Ishikawa (cell line): Measurements from ENCODE around the gene ATRNL1.

Experiments
- CEBPB ChIP-seq: IDR thresholded peaks from 2 replicates; pipeline ENCODE4 v1.6.1; 2012
- CREB1 ChIP-seq: IDR thresholded peaks from 2 replicates; pipeline ENCODE4 v1.6.1; 2012; ENCODE audit warnings: low read depth
- EGR1 ChIP-seq: IDR thresholded peaks from 2 replicates; pipeline ENCODE4 v1.6.1; 2012
- EP300 ChIP-seq: IDR thresholded peaks from 2 replicates; pipeline ENCODE4 v1.6.1; 2012; ENCODE audit warnings: borderline replicate concordance
- FOXM1 ChIP-seq: IDR thresholded peaks from 2 replicates; pipeline ENCODE4 v1.6.1; 2012; ENCODE audit warnings: low read depth, borderline replicate concordance
- NFIC ChIP-seq: IDR thresholded peaks from 2 replicates; pipeline ENCODE4 v1.6.1; 2012
- RAD21 ChIP-seq: IDR thresholded peaks from 2 replicates; pipeline ENCODE4 v1.6.1; 2012; ENCODE audit warnings: low read depth
- REST ChIP-seq: IDR thresholded peaks from 2 replicates; pipeline ENCODE4 v1.6.1; 2012; ENCODE audit warnings: low read depth, mild to moderate bottlenecking
- TAF1 ChIP-seq: IDR thresholded peaks from 2 replicates; pipeline ENCODE4 v1.6.1; 2012; ENCODE audit warnings: low read depth, mild to moderate bottlenecking
- TCF12 ChIP-seq: IDR thresholded peaks from 2 replicates; pipeline ENCODE4 v1.6.1; 2012; ENCODE audit warnings: low read depth
- TEAD4 ChIP-seq: IDR thresholded peaks from 2 replicates; pipeline ENCODE4 v1.6.1; 2012
- YY1 ChIP-seq: IDR thresholded peaks from 2 replicates; pipeline ENCODE4 v1.6.1; 2012; ENCODE audit warnings: low read depth
- ZBTB7A ChIP-seq: IDR thresholded peaks from 2 replicates; pipeline ENCODE4 v1.6.1; 2012; ENCODE audit warnings: low read depth
- TF ChIP-seq, protein P1 (sequence below): IDR thresholded peaks from 2 replicates; pipeline ENCODE4 v1.6.1; 2012
- TF ChIP-seq, protein P2 (sequence below): IDR thresholded peaks from 2 replicates; pipeline ENCODE4 v1.6.1; 2012

The ATRNL1 gene

GRCh38 chr10:115654961-115655360 is 561.8 kb downstream of the ATRNL1 start:
- TF ChIP-seq TCF12 (no peak), EGR1 (no peak), EP300 (no peak), NFIC (no peak), RAD21 (no peak), YY1 (no peak), CREB1 (no peak), TAF1 (no peak), CEBPB (no peak), ZBTB7A (no peak), REST (no peak), FOXM1 (no peak), TEAD4 (no peak)
- TF ChIP-seq, protein P1, sequence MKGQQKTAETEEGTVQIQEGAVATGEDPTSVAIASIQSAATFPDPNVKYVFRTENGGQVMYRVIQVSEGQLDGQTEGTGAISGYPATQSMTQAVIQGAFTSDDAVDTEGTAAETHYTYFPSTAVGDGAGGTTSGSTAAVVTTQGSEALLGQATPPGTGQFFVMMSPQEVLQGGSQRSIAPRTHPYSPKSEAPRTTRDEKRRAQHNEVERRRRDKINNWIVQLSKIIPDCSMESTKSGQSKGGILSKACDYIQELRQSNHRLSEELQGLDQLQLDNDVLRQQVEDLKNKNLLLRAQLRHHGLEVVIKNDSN: no peak
- TF ChIP-seq, protein P2, sequence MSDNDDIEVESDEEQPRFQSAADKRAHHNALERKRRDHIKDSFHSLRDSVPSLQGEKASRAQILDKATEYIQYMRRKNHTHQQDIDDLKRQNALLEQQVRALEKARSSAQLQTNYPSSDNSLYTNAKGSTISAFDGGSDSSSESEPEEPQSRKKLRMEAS: no peak

- no peak for TF ChIP-seq RAD21
- no peak for TF ChIP-seq FOXM1
- TF ChIP-seq YY1: no peak
- TF ChIP-seq NFIC: no peak
- no peak for TF ChIP-seq CREB1
- no peak for TF ChIP-seq EP300
- TF ChIP-seq TCF12: no peak
Observed at GRCh38 chr10:115657161-115657860, 564.1 kb downstream of the ATRNL1 start.

DNA sequence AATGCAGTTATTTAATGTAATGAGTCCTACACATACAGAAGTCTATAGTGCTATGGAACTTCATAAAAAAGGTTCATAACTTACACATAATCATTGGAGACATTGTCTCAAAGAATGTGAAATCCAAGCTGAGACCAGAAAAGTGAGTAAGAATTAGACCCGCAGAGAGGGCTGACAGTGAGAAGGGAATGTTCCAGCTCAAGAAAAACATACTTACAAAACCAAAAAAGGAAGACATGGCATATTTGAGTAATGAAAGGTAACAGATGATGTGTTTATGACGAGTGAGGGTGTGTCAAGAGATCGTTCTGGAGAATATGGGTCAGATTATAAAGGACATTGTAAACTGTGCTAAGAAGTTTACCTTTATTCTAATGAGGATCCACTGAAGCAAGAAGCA is 566.5 kb downstream of the ATRNL1 start:
- TF ChIP-seq TEAD4 (no peak), CEBPB (no peak), RAD21 (no peak), NFIC (no peak), EGR1 (no peak), CREB1 (no peak), FOXM1 (no peak), EP300 (no peak), TAF1 (no peak), ZBTB7A (no peak), TCF12 (no peak), YY1 (no peak)
- TF ChIP-seq, protein P2: no peak
- TF ChIP-seq, protein P1: no peak

DNA sequence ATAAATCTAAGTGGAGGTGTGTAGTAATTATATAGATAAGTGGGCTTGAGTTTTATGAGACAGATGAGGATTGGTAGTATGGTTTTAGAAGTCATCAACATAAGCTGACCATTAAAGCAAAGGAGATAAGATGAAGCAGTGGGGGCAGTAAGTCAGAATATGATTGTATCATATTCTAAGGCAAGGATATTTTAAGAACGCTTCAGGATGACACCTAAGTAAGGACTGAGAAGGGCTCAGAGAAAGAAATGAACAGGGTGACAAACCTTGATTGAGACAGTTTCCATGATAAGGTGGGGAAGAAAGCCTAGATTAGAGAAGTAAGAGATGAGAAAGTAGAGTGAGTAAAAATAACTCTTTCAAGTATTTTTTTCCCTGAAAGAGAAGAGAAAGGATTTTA is 567.2 kb downstream of the ATRNL1 start:
- TF ChIP-seq RAD21: no peak
- TF ChIP-seq TEAD4: no peak
- no peak for TF ChIP-seq ZBTB7A
- TF ChIP-seq, protein P2: no peak
- no peak for TF ChIP-seq TAF1
- no peak for TF ChIP-seq REST
- no peak for TF ChIP-seq CREB1
- TF ChIP-seq EP300: no peak
- no peak for TF ChIP-seq EGR1
- no peak for TF ChIP-seq TCF12
- TF ChIP-seq, protein P1: no peak
- no peak for TF ChIP-seq YY1
- TF ChIP-seq CEBPB: no peak
- TF ChIP-seq NFIC: no peak
- TF ChIP-seq FOXM1: no peak

DNA sequence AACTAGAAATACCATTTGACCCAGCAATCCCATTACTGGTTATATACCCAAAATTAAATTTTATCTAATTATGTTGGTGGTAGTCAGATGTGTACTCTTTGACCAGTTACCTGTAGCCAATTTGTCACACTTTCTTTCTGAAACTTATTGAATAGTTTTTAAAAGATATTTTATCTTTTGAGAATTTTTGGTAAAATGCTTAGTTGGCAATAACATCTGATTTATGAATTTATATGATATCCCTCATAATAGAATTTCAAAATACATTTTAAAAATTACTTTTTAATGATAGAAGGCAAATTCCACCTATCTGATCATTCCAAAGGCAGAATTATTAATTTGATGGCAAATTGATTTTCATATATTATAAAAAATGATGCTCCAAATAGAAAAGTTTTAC is 569.3 kb downstream of the ATRNL1 start:
- TF ChIP-seq REST (no peak), EGR1 (no peak), TAF1 (no peak), RAD21 (no peak), ZBTB7A (no peak), CREB1 (no peak), NFIC (no peak), TCF12 (no peak), FOXM1 (no peak), YY1 (no peak)
- TF ChIP-seq, protein P2: no peak
- TF ChIP-seq, protein P1: no peak
